ENCODE results near the gene ADCY2.

The ADCY2 gene

GRCh38 chr5:7592910-7593309, 197.0 kb downstream of the ADCY2 start:
- DNase-seq (ENCODE audit: low read depth) = no peak

- no peak for DNase-seq (ENCODE audit: low read depth)
Measured at GRCh38 chr5:7597059-7597642, 201.2 kb downstream of the ADCY2 start.

DNA sequence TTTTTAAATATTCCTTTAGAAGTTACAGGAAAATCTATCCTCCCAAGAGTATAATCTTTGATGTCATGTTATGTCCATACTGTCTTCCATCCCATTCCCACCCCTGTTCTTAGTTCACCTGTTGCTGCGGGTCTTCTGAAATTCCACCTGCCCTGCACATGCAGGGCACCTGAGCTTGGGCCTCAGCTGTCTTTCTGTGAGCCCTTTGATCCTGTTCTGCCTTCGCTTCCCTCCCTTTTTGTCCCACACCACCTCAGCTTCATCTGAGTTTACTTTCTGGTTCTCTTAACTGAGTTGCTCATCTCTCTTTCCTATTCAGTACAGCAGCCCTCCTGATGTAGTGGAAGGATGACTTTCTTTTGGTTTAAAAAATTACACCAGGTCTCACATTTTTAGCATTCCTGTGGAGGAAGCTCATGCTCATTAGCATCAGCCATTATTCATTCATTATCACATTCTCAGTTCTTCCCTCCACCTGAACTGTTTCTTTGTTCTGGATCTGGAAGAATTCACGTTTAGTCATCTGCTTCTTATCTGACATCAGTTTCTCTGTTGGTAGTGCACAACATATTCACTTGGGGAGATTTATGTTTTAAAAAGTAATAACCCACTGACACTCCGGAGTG, 211.0 kb downstream of the ADCY2 start:
- DNase-seq (ENCODE audit: low read depth) = no peak

- no peak for DNase-seq (ENCODE audit: low read depth)
Measured at GRCh38 chr5:7608772-7609171, 212.8 kb downstream of the ADCY2 start.

DNA sequence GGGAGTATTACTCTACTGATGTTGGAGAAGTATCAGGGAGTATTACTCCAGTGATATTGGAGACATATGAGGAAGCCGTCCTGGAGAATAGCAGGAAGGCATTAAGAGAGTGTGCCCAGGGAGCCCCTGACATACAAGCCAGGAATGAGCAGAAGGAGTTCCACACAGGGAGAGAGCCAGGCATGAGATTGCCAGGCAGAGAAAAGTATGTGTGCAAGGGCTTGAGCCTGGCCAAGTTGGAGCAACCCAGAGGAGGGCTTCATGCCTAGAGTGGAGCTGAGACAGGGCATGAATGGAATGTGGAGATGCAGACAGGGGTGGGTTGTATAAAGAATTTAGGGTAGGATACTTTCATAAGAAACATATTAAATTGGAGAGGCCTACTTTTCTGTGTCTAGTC, 213.8 kb downstream of the ADCY2 start:
- no peak for DNase-seq (ENCODE audit: low read depth)

DNA sequence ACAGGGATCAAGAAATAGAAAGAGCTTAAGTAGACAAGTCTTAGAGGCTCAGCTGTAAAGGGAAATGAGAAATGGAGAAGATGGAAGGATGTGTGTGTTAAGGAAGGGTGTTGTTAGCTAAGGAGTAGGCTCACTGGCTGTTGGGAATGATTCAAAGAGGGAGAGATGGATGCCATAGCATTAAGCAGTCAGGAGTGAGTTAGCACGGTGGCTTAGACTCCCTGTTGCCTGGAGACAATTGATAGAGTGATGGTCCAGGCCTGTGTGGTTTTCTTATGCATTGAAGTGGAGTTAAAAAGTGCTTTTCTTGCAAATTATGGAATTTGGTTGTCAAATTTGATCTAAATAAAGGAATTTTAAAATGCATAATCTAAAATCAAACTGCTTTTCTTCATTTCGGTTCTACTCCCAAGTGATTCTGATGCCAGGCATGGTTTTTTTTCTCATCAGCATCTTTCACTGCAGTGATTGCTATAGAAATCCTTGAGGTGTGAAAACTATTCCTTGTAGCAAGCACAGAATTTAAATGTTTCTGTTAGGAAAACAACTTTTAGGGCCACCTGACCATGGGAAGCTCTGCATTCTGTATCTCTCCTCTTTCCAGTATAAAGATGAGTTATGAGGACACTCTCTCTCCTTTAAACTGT, 214.7 kb downstream of the ADCY2 start:
- DNase-seq (ENCODE audit: low read depth) = no peak

DNA sequence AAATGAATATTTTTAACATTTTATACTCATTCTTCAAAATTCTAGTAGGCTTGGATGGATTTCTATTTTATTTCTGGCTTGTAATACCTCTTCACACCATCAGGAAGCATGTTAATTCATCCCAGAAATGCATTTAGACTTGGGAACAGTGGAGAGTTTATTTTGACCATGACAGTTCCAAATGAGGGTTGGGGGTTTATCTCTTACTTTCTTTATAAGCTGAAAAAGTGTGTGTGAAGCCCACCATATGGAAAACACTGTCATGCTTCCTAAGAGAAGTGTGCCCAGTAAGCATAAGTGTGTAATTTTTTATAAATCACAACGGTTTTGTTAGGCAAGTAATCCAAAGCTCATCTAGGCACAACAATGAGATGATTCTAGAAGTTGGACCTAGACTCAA, 215.6 kb downstream of the ADCY2 start:
- DNase-seq (ENCODE audit: low read depth) = no peak

GRCh38 chr5:7615566-7616061, 219.7 kb downstream of the ADCY2 start:
- no peak for DNase-seq (ENCODE audit: low read depth)

GRCh38 chr5:7616897-7617296, 221.0 kb downstream of the ADCY2 start:
- no peak for DNase-seq (ENCODE audit: low read depth)

GRCh38 chr5:7622498-7622897, 226.6 kb downstream of the ADCY2 start:
- DNase-seq (ENCODE audit: low read depth) = no peak

DNA sequence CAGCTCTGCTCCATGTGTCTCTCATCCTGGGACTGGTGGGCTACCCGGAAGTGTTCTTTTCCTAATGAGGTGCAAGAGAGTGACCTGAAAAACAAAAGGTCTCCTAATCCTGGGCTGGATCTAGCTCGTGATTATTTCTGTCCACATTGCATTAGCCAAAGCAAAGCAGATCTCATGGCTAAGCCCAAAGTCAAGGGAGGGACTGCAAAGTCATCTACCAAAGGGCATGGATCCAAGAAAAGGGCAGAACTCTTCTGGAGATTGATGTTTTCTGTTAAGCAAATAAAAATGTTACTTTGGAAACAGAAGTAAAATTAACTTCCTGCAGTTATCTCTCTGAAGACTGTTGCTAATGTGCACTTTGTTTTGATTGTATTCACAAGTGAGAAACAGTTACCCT, 229.8 kb downstream of the ADCY2 start:
- no peak for DNase-seq (ENCODE audit: low read depth)

- no peak for DNase-seq (ENCODE audit: low read depth)
Measured at GRCh38 chr5:7628248-7628647, 232.3 kb downstream of the ADCY2 start.

- DNase-seq (ENCODE audit: low read depth) = no peak
Measured at GRCh38 chr5:7628820-7629219, 232.9 kb downstream of the ADCY2 start.

- DNase-seq (ENCODE audit: low read depth) = no peak
Measured at GRCh38 chr5:7629561-7629960, 233.6 kb downstream of the ADCY2 start.

- DNase-seq (ENCODE audit: low read depth) = no peak
Measured at GRCh38 chr5:7634837-7635236, 238.9 kb downstream of the ADCY2 start.

GRCh38 chr5:7638456-7638855, 242.5 kb downstream of the ADCY2 start:
- no peak for DNase-seq (ENCODE audit: low read depth)

DNA sequence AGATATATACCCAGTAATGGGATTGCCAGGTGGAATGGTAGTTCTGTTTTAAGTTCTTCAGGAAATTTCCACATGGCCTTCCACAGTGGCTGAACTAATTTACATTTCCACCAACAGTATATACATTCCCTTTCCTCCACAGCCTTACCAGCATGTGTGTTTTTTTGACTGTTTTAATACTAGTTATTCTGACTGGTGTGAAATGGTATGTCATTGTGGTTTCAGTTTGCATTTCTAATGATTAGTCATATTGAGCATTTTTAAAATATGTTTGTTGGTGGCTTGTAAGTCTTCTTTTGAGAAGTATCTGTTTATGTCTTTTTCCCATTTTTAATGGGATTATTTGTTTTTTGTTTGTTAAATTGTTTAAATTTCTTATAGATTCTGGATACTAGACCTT, 246.1 kb downstream of the ADCY2 start:
- DNase-seq (ENCODE audit: low read depth) = no peak

DNA sequence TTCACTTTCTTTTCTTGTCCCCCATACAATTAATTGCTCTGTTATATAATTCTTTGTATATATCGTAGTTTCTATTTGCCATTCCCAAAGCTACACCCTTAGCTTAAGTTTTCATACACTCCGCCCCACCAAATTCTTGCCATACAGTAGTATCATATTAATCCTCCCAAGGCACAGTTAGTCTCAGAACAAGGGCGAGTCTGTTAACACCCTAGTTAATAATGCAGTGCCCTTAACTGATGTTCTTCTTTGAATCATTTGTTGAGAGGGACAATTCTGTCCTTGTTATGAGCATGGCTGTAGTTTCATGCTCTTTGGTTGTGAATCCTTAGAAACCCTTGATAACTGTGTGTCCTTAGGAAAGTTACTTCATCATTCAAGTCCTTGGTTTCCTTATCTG, 248.8 kb downstream of the ADCY2 start:
- DNase-seq (ENCODE audit: low read depth) = no peak

- no peak for DNase-seq (ENCODE audit: low read depth)
Measured at GRCh38 chr5:7650755-7651154, 254.8 kb downstream of the ADCY2 start.

DNA sequence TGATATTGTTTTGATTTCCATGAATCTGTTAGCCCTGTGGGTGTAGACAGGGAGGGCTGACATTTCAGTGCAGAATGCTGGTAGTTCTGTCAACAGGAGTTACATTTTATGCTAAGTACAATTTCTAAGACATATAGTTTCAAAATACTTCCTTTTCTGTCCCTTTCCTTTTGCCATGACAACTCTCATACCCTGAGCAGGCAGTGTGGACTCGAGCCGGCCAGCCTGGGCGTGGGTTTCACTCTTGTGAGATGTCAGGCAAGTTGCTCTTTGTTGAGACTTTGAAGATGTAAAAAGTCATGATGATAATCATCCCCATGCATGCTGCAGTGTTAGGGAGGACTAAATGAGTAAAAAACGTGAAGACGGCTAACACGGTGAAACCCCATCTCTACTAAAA, 257.1 kb downstream of the ADCY2 start:
- no peak for DNase-seq (ENCODE audit: low read depth)

- DNase-seq (ENCODE audit: low read depth) = no peak
Measured at GRCh38 chr5:7657153-7657552, 261.2 kb downstream of the ADCY2 start.

GRCh38 chr5:7659420-7659819, 263.5 kb downstream of the ADCY2 start:
- no peak for DNase-seq (ENCODE audit: low read depth)

DNA sequence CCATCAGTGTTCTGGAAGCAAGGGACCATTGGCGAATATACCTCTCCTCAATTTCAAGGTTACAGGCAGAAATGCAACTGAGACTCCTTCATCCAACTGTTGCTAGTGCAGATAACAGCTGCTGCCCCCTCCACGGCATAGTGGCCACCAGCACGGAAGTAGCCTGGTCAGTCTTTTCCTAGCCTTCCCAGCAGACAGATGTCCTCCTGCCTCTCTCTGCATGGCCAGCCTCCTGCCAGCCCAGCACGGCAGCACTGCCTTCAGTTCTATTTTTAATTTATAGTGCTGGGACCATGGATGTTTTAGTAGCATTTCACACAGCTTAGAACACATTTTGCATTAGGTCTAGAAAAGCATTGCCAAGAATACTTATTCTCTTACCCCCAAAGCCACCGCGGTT, 266.4 kb downstream of the ADCY2 start:
- no peak for DNase-seq (ENCODE audit: low read depth)

DNA sequence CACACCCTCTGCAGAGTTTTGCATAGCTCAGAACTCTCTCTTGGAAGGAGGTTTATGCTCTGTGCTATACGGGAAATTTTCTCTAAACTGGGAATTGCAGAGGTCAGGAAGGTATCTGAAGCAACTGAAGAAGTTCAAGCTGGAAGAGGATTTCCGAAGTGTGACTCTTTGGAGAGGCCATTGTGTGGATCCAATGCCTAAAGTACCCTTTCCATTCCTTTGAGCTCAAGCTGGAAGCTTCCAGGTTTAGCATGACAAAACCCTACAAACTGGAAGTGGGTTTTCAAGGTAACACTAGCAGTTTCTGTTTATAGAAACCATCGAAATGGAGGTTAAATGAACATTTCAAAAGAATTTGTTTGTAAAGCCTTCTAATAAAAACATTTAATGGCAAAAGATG, 267.9 kb downstream of the ADCY2 start:
- no peak for DNase-seq (ENCODE audit: low read depth)
